ENCODE measurements around the gene CHCHD6. TPM values are rescaled to one million over a fixed set of nuclear protein-coding genes. Genes with fewer than 3 reads are reported as not detected.

CHCHD6 gene
- total RNA-seq, 4 donors from 2014 or later, result 2.4 to 44.6 (median 5.1) TPM

- TF ChIP-seq POLR2A (IDR thresholded peaks at IDR 0.05), result no peak
- TF ChIP-seq, protein P1, sequence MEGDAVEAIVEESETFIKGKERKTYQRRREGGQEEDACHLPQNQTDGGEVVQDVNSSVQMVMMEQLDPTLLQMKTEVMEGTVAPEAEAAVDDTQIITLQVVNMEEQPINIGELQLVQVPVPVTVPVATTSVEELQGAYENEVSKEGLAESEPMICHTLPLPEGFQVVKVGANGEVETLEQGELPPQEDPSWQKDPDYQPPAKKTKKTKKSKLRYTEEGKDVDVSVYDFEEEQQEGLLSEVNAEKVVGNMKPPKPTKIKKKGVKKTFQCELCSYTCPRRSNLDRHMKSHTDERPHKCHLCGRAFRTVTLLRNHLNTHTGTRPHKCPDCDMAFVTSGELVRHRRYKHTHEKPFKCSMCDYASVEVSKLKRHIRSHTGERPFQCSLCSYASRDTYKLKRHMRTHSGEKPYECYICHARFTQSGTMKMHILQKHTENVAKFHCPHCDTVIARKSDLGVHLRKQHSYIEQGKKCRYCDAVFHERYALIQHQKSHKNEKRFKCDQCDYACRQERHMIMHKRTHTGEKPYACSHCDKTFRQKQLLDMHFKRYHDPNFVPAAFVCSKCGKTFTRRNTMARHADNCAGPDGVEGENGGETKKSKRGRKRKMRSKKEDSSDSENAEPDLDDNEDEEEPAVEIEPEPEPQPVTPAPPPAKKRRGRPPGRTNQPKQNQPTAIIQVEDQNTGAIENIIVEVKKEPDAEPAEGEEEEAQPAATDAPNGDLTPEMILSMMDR (IDR thresholded peaks at IDR 0.05), result no peak
- H3K27me3 ChIP-seq, result no peaks in the 10 kb centered on the region
- H3K36me3 ChIP-seq, result no peaks in the 10 kb centered on the region
- H3K4me1 ChIP-seq, result peaks cover 0 to 12% (median 6%) of the 10 kb centered on the region in 4 donors
- H3K9me3 ChIP-seq, result peaks cover 0 to 9% (median 0%) of the 10 kb centered on the region in 4 donors
- DNase-seq, result no peak
- H3K27ac ChIP-seq, result no peak overlapping the region
- no peak overlapping the region for H3K4me3 ChIP-seq
Measured at GRCh38 chr3:126979046-126979628, 275.1 kb downstream of the CHCHD6 start.

GRCh38 chr3:126980266-126980811 lies 276.3 kb downstream of the CHCHD6 start:
- Histone ChIP-seq H3K36me3 (no peaks in the 10 kb centered on the region), H3K4me1 (peaks cover 0 to 24% (median 8%) of the 10 kb centered on the region in 4 donors), H3K9me3 (no peaks in the 10 kb centered on the region), H3K4me3 (no peak overlapping the region), H3K27me3 (no peaks in the 10 kb centered on the region), H3K27ac (no peak overlapping the region)
- DNase-seq, result no peak
- TF ChIP-seq, protein P1 (IDR thresholded peaks at IDR 0.05), result no peak
- no peak for TF ChIP-seq POLR2A (IDR thresholded peaks at IDR 0.05)

- H3K36me3 ChIP-seq, result no peaks in the 10 kb centered on the region
- peak overlapping the region; percentile 87 to 91 (median 88) for H3K27ac ChIP-seq
- H3K27me3 ChIP-seq, result no peaks in the 10 kb centered on the region
- peak in 2 of 3 donors; percentile 52 to 69 for DNase-seq
- H3K9me3 ChIP-seq, result no peaks in the 10 kb centered on the region
- H3K4me1 ChIP-seq, result peaks cover 0 to 35% (median 8%) of the 10 kb centered on the region in 4 donors
- TF ChIP-seq, protein P1 (IDR thresholded peaks at IDR 0.05), result no peak
- TF ChIP-seq POLR2A (IDR thresholded peaks at IDR 0.05), result no peak
- H3K4me3 ChIP-seq, result peak overlapping the region; percentile 53 to 60 (median 56)
Measured at GRCh38 chr3:126982126-126982470, 278.1 kb downstream of the CHCHD6 start.

DNA sequence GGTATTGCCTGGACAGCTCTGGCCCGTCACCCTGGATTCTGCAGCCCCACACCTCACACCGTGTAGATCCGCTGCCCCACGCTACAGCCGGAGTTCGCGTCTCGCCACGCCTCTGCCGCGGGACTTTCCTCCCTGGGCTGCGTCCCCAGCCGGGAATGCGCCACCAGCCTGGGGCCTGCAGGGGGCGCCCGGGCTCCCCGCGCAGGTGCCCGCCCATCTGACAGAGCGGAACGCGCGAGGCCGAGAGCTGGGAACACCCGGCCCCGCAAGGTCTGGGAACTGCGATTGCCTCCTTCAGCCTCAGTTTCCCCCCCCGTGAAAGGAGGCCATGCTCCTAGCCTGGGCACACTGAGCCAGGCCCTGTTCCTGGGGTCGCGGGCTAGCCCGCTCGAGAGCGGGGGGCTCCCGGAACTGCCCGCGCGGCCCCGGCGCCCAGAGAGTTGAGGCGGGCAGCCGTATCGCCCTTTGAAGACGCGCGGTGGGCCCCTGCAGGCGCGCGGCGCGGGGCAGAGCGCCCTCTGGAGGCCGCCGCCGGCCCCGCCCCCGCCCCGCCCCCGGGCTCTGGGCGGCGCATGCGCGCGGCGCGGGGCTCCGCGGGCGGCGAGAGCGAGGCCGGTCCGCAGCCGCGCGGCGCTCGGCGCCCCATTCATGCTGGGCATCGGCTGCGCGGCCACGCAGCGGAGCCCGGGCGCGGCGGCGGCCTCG lies 278.6 kb downstream of the CHCHD6 start, which contains the start of gene PLXNA1:
Gene PLXNA1 (plus strand): TSS at position 645 of the 705 bp plus-strand sequence. CDS start 5,479 bp downstream, outside the sequence.
- peak; percentile 82 to 94 (median 89) for DNase-seq
- Histone ChIP-seq H3K4me1 (peaks cover 0 to 35% (median 8%) of the 10 kb centered on the region in 4 donors), H3K9me3 (no peaks in the 10 kb centered on the region), H3K4me3 (peak within 1 kb of the TSS; percentile 60 to 85 (median 68)), H3K27ac (peak within 1 kb of the TSS; percentile 87 to 91 (median 88)), H3K27me3 (no peaks in the 10 kb centered on the region), H3K36me3 (no peaks in the 10 kb centered on the region)
- TF ChIP-seq POLR2A (IDR thresholded peaks at IDR 0.05), result peak in 1 of 2 donors; percentile 14
- TF ChIP-seq, protein P1 (IDR thresholded peaks at IDR 0.05), result peak; percentile 82 to 99 (median 96)

DNA sequence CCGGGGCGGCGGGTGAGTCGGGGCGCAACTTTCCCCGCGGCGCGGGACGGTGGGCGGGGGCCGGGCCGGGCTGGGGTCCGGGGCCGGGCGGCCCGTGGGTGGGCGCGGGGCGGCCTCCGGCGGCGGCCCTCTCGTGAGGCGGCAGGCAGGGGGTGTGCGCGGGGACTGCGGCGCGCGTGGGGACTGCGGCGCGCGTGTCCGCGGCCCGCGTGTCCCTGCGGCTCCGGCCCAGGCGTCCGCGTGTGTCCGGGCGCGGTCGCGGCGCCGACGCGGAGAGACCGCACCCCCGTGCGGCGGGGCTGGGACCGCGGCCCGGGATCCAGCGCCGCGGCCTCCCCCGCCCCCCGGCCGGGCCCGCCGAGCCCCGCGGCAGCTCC lies 279.2 kb downstream of the CHCHD6 start:
- no peak for DNase-seq
- H3K36me3 ChIP-seq, result no peaks in the 10 kb centered on the region
- no peaks in the 10 kb centered on the region for H3K27me3 ChIP-seq
- H3K4me1 ChIP-seq, result peaks cover 0 to 35% (median 8%) of the 10 kb centered on the region in 4 donors
- peak overlapping the region; percentile 60 to 85 (median 68) for H3K4me3 ChIP-seq
- TF ChIP-seq, protein P1 (IDR thresholded peaks at IDR 0.05), result peak in 2 of 6 experiments; percentile 9 to 33
- no peak for TF ChIP-seq POLR2A (IDR thresholded peaks at IDR 0.05)
- no peaks in the 10 kb centered on the region for H3K9me3 ChIP-seq
- peak overlapping the region in 2 of 4 donors; percentile 10 to 47 for H3K27ac ChIP-seq
